Peyer's patch (tissue), 4 donors: ENCODE measurements around the gene APCS.

Experiments
- CTCF ChIP-seq, 6 experiments: fragments of 450-650 bp in 4 of 6; fragments of 200-600 bp in 2 of 6; sonication (generic) in 1 of 6; IDR thresholded peaks; one replicate each; pipeline ENCODE4 v1.5.1; 2017 to 2019; ENCODE audit warnings: antibody characterized with exemption in 6 of 6, mild to moderate bottlenecking in 3 of 6, moderate library complexity in 1 of 6
- POLR2A ChIP-seq, 2 donors: fragments of 450-650 bp; IDR thresholded peaks; one replicate each; pipeline ENCODE4 v1.5.1; 2017; ENCODE audit warnings: antibody characterized with exemption in 2 of 2, mild to moderate bottlenecking in 2 of 2, moderate library complexity in 2 of 2

- TF ChIP-seq CTCF (IDR thresholded peaks at IDR 0.05) (no peak), POLR2A (IDR thresholded peaks at IDR 0.05) (no peak)
These were observed 45.3 kb downstream of the APCS start for GRCh38 chr1:159632922-159633321.
